OCI-LY1 (cell line): ENCODE measurements around the gene P2RY14.
A peak's percentile ranks its signal among the peaks of the same experiment; 100 is the strongest.

Experiments
- H2AFZ ChIP-seq: fragments of 200-600 bp; sonication (generic), shearing (Covaris generic); 2 replicates; pipeline ENCODE4 v1.6.0; 2014; ENCODE audit warnings: antibody characterized with exemption, mild to moderate bottlenecking, low read length
- H3F3A ChIP-seq: fragments of 200-600 bp; sonication (generic), shearing (Covaris generic); 2 replicates; pipeline ENCODE4 v1.6.0; 2014; ENCODE audit warnings: mild to moderate bottlenecking, antibody characterized with exemption, low read length, moderate library complexity; ENCODE audit not compliant: insufficient read depth
- H3K27ac ChIP-seq: fragments of 200-600 bp; sonication (generic); 2 replicates; pipeline ENCODE4 v1.5.1; 2014; ENCODE audit warnings: low read length, mixed run types, mild to moderate bottlenecking, low read depth; ENCODE audit not compliant: poor library complexity, severe bottlenecking
- H3K27me3 ChIP-seq: fragments of 200-600 bp; sonication (generic); 2 replicates; pipeline ENCODE4 v1.6.0; 2014; ENCODE audit warnings: antibody characterized with exemption, mild to moderate bottlenecking, low read length, moderate library complexity; ENCODE audit not compliant: insufficient read depth
- H3K36me3 ChIP-seq: fragments of 200-600 bp; sonication (generic); 2 replicates; pipeline ENCODE4 v1.6.1; 2014; ENCODE audit warnings: mild to moderate bottlenecking, antibody characterized with exemption, low read length, moderate library complexity, mixed read lengths; ENCODE audit not compliant: insufficient read depth
- H3K4me1 ChIP-seq: fragments of 200-600 bp; sonication (generic); 2 replicates; pipeline ENCODE4 v1.5.1; 2014; ENCODE audit warnings: mild to moderate bottlenecking, low read length, moderate library complexity; ENCODE audit not compliant: insufficient read depth, severe bottlenecking
- H3K4me2 ChIP-seq: fragments of 200-600 bp; sonication (generic), shearing (Covaris generic); 2 replicates; pipeline ENCODE4 v1.6.1; 2014; ENCODE audit warnings: low read length
- H3K4me3 ChIP-seq: fragments of 200-600 bp; sonication (generic); 2 replicates; pipeline ENCODE4 v1.5.1; 2014; ENCODE audit warnings: low read length, low read depth, mild to moderate bottlenecking, mixed read lengths; ENCODE audit not compliant: poor library complexity, severe bottlenecking
- H3K79me2 ChIP-seq: fragments of 200-600 bp; shearing (Covaris generic); 2 replicates; pipeline ENCODE4 v1.6.1; 2016; ENCODE audit warnings: mixed run types, low read length, mixed read lengths; ENCODE audit not compliant: insufficient read depth
- H3K9ac ChIP-seq: fragments of 200-600 bp; sonication (generic), shearing (Covaris generic); 2 replicates; pipeline ENCODE4 v1.6.1; 2014; ENCODE audit warnings: mild to moderate bottlenecking, low read length, mixed read lengths
- H3K9me2 ChIP-seq: fragments of 200-600 bp; sonication (generic), shearing (Covaris generic); 2 replicates; pipeline ENCODE4 v1.6.1; 2014; ENCODE audit warnings: low read depth, mild to moderate bottlenecking, low read length, mixed read lengths
- H3K9me3 ChIP-seq: fragments of 200-600 bp; shearing (Covaris generic); 2 replicates; pipeline ENCODE4 v1.6.1; 2014; ENCODE audit warnings: low read length, mixed read lengths
- H4K20me1 ChIP-seq: fragments of 200-600 bp; sonication (generic), shearing (Covaris generic); 2 replicates; pipeline ENCODE4 v1.6.0; 2016; ENCODE audit warnings: mild to moderate bottlenecking, low read length; ENCODE audit not compliant: insufficient read depth
- CTCF ChIP-seq: fragments of 200-600 bp; sonication (generic), shearing (Covaris generic); IDR thresholded peaks from 2 replicates; pipeline ENCODE4 v1.5.1; 2017; ENCODE audit warnings: mild to moderate bottlenecking, antibody characterized with exemption, low read length, moderate library complexity, mixed read lengths
- EZH2 ChIP-seq: fragments of 200-600 bp; sonication (generic), shearing (Covaris generic); IDR thresholded peaks from 2 replicates; pipeline ENCODE4 v1.8.0; 2017; ENCODE audit warnings: borderline replicate concordance, mixed run types, mild to moderate bottlenecking, antibody characterized with exemption, low read length, moderate library complexity, mixed read lengths

The P2RY14 gene

GRCh38 chr3:151169262-151169947 is 108.9 kb downstream of the P2RY14 start:
- Histone ChIP-seq H3K9me3 (no peaks in the 10 kb centered on the region), H4K20me1 (no peaks in the 10 kb centered on the region), H3K4me3 (no peak overlapping the region), H2AFZ (no peak overlapping the region), H3K36me3 (no peaks in the 10 kb centered on the region), H3K4me2 (no peak overlapping the region), H3K4me1 (peaks cover 18% of the 10 kb centered on the region), H3K27ac (no peak overlapping the region), H3K9me2 (no peaks in the 10 kb centered on the region), H3F3A (no peaks in the 10 kb centered on the region), H3K79me2 (no peaks in the 10 kb centered on the region), H3K9ac (no peak overlapping the region), H3K27me3 (no peaks in the 10 kb centered on the region)
- TF ChIP-seq EZH2 = no peak
- TF ChIP-seq CTCF = no peak

GRCh38 chr3:151168269-151169094 is 109.9 kb downstream of the P2RY14 start:
- no peaks in the 10 kb centered on the region for H3K9me3 ChIP-seq
- H3K9ac ChIP-seq = no peak overlapping the region
- no peak overlapping the region for H3K4me2 ChIP-seq
- no peaks in the 10 kb centered on the region for H3F3A ChIP-seq
- no peaks in the 10 kb centered on the region for H4K20me1 ChIP-seq
- no peaks in the 10 kb centered on the region for H3K9me2 ChIP-seq
- H3K27me3 ChIP-seq = no peaks in the 10 kb centered on the region
- H3K79me2 ChIP-seq = no peaks in the 10 kb centered on the region
- H3K4me1 ChIP-seq = peaks cover 18% of the 10 kb centered on the region
- no peak overlapping the region for H3K27ac ChIP-seq
- H3K4me3 ChIP-seq = no peak overlapping the region
- H3K36me3 ChIP-seq = no peaks in the 10 kb centered on the region
- H2AFZ ChIP-seq = no peak overlapping the region
- TF ChIP-seq EZH2 (no peak), CTCF (peak; percentile 99)

- H3K79me2 ChIP-seq = no peaks in the 10 kb centered on the region
- H3F3A ChIP-seq = no peaks in the 10 kb centered on the region
- H3K27ac ChIP-seq = no peak overlapping the region
- no peaks in the 10 kb centered on the region for H3K9me2 ChIP-seq
- H3K9ac ChIP-seq = no peak overlapping the region
- H3K4me2 ChIP-seq = no peak overlapping the region
- H2AFZ ChIP-seq = no peak overlapping the region
- no peaks in the 10 kb centered on the region for H3K9me3 ChIP-seq
- H4K20me1 ChIP-seq = no peaks in the 10 kb centered on the region
- no peaks in the 10 kb centered on the region for H3K27me3 ChIP-seq
- no peak for TF ChIP-seq EZH2
- peak; percentile 57; the same call in 1 of the 2 replicates for TF ChIP-seq CTCF
- no peak overlapping the region for H3K4me3 ChIP-seq
- no peaks in the 10 kb centered on the region for H3K36me3 ChIP-seq
- H3K4me1 ChIP-seq = peaks cover 16% of the 10 kb centered on the region
These were observed 112.2 kb downstream of the P2RY14 start for GRCh38 chr3:151166161-151166560.
